Smooth muscle cell of the brain vasculature (primary cell): ENCODE results near the gene CLEC16A.

Experiments used
- DNase-seq: peaks from one replicate; pipeline ENCODE4 v3.0.0-alpha.2; 2012; ENCODE audit warnings: low read depth, low spot score

Gene CLEC16A, protein sequence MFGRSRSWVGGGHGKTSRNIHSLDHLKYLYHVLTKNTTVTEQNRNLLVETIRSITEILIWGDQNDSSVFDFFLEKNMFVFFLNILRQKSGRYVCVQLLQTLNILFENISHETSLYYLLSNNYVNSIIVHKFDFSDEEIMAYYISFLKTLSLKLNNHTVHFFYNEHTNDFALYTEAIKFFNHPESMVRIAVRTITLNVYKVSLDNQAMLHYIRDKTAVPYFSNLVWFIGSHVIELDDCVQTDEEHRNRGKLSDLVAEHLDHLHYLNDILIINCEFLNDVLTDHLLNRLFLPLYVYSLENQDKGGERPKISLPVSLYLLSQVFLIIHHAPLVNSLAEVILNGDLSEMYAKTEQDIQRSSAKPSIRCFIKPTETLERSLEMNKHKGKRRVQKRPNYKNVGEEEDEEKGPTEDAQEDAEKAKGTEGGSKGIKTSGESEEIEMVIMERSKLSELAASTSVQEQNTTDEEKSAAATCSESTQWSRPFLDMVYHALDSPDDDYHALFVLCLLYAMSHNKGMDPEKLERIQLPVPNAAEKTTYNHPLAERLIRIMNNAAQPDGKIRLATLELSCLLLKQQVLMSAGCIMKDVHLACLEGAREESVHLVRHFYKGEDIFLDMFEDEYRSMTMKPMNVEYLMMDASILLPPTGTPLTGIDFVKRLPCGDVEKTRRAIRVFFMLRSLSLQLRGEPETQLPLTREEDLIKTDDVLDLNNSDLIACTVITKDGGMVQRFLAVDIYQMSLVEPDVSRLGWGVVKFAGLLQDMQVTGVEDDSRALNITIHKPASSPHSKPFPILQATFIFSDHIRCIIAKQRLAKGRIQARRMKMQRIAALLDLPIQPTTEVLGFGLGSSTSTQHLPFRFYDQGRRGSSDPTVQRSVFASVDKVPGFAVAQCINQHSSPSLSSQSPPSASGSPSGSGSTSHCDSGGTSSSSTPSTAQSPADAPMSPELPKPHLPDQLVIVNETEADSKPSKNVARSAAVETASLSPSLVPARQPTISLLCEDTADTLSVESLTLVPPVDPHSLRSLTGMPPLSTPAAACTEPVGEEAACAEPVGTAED

DNA sequence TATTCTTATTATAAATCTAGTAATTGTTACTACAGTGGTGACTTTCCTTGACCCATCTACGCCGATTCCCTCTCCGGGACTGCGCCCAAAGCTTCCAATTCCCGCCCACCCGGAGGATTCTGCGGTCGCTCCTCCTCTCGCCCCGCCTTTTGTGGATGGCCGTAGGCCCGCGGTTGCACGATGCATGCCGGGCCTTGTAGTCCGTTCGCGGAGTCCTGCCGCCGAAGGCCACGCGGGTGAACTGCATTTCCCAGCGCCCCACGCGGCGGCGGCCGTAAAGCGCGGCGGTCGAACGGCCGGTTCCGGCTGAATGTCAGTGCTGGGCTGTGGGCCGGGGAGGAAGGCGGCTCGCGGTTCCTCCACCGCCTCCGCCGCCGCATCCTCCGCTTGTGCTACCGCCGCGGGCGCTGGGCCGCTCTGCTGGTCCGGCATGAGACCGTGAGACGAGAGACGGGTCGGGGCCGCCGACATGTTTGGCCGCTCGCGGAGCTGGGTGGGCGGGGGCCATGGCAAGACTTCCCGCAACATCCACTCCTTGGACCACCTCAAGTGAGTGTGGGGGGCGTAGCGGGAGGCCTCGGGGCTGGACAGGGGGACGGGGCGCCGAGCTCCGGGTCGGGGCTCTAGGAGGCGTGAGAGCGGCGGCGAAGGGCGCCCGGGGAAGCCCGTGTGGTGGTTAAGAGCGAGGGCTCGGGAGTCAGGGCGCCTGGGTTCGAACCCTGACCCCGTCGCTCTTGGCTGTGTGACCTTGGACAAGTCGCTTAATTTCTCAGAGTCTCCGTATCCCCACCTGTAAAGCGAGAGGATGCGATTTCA is at the start of gene CLEC16A:
Gene CLEC16A, plus strand, starts transcription at position 316 of the 816 bp plus-strand sequence. Its CDS starts 154 bp downstream, at position 470.
- peak; percentile 87 for DNase-seq

DNA sequence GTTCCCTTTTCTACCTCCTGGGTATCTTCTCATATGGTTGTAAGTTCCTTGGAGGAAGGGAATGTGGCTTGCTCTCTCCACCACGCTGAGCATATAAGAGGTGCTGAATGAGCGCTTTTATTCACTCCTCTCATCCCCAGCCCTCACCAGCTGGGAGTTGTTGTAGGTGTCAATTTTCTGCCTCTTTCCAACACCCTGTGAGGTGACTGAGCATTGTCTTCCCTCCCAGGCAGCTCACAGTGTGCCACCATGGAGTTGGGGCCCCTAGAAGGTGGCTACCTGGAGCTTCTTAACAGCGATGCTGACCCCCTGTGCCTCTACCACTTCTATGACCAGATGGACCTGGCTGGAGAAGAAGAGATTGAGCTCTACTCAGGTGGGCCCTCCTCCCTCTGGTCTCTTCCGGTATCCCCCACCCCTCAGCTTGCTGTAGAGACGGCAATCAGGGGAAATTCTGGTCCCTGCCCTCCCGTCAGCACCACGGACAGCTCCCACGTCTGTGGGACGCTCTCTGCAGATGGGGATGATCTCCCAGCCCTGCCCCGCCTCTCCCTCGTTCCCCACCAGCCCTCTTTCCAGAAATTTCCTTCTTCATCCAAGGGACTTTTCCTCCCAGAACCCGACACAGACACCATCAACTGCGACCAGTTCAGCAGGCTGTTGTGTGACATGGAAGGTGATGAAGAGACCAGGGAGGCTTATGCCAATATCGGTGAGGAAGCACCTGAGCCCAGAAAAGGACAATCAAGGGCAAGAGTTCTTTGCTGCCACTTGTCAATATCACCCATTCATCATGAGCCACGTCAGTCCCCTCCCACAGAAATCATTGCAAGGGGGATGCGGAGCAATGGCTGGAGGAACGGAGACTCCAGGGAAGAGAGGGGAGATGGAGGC is 49.1 kb upstream of the CLEC16A start:
- DNase-seq = no peak

- no peak for DNase-seq
These were observed 48.2 kb upstream of the CLEC16A start for GRCh38 chr16:10896165-10896564.

DNA sequence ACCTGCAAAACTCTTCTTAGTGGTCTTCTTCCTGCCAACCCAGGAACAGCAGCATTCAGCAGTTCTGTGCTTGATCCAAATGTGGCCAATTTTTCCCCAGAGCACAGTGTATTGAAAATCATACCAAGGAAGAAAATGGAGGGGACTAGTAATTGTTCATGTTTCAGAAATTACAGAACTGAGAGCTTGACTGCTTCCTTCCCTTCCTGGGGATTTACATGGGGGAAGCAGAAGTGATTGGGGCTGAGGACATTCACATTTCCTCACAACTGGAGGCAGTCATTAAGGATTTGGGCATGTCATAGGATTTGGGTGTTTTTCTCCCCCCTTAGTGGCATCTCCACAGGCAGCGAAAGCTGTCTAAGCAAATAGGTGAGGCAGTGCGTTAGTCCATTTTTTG is 47.6 kb upstream of the CLEC16A start:
- no peak for DNase-seq

DNA sequence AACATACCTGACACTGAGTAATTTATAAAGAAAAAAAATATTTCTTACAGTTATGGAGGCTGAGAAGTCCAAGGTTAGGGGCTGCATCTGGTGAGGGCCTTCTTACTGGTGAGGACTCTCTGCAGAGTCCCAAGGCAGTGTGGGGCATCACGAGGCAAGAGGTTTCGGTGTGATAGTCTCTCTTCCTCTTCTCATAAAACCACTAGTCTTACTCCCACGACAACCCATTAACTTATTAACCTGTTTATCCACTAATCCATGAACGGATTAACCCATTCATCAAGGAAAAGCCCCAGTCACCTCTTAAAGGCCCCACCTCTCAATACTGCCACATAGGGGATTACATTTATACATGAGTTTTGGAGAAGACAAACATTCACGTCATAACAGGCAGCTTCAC is 47.2 kb upstream of the CLEC16A start:
- no peak for DNase-seq

DNA sequence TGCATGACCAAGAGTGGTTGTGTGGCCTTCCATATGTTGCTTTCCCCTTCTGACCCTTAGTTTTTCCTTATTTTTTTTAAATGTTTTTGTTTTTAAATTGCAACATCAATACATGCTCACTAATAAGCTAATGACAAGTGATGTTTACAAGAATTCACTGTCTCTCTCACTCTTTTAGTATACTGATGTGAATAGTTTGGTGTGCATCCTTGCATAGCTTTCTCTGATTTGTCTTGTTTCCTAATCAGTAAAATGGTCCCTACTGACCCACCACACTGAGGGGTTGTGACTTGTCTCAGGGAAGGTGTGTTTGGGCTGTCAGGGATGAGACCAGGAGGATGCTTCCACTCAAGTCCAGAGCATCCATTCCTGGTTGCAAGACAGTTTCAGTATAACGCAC is 41.4 kb upstream of the CLEC16A start:
- no peak for DNase-seq

GRCh38 chr16:10906482-10906881 is 37.9 kb upstream of the CLEC16A start:
- no peak for DNase-seq

GRCh38 chr16:10906914-10907756 is 37.2 kb upstream of the CLEC16A start:
- DNase-seq = no peak

DNA sequence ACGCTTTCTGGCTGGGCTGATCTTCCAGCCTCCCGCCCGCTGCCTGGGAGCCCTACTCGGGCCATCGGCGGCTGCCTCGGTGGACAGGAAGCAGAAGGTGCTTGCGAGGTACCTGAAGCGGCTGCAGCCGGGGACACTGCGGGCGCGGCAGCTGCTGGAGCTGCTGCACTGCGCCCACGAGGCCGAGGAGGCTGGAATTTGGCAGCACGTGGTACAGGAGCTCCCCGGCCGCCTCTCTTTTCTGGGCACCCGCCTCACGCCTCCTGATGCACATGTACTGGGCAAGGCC is 36.7 kb upstream of the CLEC16A start:
- no peak for DNase-seq

- no peak for DNase-seq
These were observed 33.1 kb upstream of the CLEC16A start for GRCh38 chr16:10911267-10911666.

- no peak for DNase-seq
These were observed 27.8 kb upstream of the CLEC16A start for GRCh38 chr16:10916534-10916933.

DNA sequence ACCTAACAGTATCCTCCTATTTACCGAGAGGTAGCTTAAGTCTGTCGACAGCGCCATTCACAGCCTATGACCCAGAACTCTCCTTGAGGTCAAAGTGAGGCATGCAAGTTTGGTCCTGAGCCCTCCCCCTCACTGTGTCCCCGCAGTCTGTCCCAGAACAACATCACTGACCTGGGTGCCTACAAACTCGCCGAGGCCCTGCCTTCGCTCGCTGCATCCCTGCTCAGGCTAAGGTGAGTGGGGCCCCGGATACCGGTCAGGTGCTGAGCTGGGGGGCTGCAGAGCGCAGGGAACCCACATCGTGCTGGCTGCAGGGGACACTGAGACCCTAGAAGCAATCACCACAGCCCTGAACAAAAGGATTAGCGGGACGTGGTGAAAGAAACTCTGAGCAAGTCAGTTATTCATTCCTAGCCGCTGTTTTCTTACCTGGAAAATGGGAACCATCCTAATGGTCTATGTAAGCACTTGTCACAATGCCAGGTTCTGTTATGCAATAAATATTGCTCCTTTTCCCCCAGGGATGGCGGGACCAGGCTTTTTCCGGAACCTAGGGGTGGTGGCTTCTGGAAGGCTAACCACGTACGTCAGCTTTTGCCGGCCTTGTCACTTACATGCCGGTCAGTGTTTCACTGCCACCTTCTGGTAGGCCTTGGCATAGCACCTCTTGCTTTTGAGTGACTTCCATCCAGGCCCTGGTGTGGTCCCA is 25.9 kb upstream of the CLEC16A start:
- DNase-seq = peak; percentile 79

GRCh38 chr16:10919003-10919351 is 25.4 kb upstream of the CLEC16A start:
- DNase-seq = no peak

GRCh38 chr16:10920726-10921427 is 23.5 kb upstream of the CLEC16A start:
- DNase-seq = no peak

DNA sequence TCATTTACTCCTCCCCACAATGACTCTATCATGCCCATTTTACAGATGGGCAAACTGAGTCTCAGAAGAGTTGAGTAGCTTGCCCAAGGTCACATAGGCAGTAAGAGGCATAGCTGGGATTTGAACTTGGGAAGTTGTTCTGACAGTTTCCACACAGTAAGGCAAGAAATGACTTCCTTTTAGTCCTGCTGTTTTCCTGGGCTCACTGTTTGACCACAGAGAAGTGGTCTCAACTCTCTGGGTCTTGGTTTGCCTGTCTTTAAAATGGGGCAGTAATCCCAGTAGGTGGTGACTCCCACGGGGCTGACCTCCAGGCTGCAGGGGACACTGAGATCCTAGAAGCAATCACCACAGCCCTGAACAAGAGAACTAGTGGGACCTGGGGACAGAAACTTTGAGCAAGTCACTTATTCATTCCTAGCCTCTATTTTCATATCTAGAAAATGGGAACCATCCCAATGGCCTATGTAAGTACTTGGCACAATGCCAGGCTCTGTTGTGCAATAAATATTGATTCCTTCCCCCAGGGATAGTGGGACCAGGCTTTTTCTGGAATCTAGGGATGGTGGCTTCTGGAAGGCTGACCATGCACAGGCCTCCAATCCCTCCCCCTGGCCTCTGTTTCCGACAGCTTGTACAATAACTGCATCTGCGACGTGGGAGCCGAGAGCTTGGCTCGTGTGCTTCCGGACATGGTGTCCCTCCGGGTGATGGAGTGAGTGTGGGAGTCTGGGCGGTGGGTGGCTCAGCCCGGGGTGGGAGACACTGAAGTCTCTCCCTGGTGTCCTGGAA is 22.6 kb upstream of the CLEC16A start:
- DNase-seq = no peak

DNA sequence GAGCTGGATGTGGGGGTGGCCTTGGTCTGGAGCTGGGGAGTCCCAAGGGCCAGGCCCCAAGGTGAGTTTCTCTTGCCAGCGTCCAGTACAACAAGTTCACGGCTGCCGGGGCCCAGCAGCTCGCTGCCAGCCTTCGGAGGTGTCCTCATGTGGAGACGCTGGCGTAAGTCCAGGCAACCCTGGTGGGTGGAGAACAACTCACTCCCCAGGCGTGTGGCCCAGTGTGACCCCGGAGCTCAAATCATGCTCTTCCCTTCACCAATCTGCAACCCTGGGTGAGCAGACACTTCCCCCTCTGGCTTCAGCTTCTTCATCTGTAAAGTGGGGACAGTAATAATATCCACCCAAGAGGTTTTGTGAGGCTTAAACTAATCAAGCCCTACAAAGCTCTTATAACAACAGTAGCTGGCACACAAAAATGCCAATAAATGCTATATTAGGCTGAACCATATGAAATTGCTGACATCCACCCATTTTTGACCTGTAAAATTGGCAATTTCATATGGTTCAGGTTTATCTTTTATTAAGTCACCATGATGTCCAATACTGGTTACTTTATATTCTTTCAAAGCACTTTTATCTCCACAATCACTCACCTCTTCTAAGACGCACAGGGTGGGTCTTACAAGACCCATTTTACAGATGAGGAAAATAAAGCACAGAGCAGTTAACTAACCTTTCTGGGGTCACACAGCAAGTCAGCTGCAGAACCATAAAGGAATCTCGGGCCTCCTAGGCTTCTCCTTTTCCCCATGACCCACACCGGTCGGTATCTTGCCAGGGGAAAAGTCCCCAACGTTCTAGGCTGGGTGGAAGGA is 21.8 kb upstream of the CLEC16A start:
- no peak for DNase-seq

GRCh38 chr16:10923146-10923649 is 21.2 kb upstream of the CLEC16A start:
- DNase-seq = no peak
